ENCODE measurements around the gene GSX2.
"Not testable (repeated sequence)": the region's sequence is repeated elsewhere in the genome, so short reads cannot be mapped to it uniquely, and the experiment has no call there.

GSX2 gene

GRCh38 chr4:54099748-54100574 lies at the start of gene GSX2:
GSX2 (plus strand) TSS chr4:54100163; CDS start chr4:54100345, 182 bp downstream.
- H3K36me3 ChIP-seq (ENCODE audit: insufficient read depth, low read depth, low read length) = no peaks in the 10 kb centered on the region
- no peak within 1 kb of the TSS for H3K9ac ChIP-seq (ENCODE audit: low read depth, low read length)
- H3K4me1 ChIP-seq (ENCODE audit: insufficient read depth, low read length) = peaks cover 40% of the 10 kb centered on the region
- H3K27me3 ChIP-seq (ENCODE audit: insufficient read depth, low read length) = peaks cover 100% of the 10 kb centered on the region
- H3K4me3 ChIP-seq (ENCODE audit: low read length) = peak within 1 kb of the TSS; percentile 48
- no peak within 1 kb of the TSS for H3K27ac ChIP-seq (ENCODE audit: low read length)
- no peaks in the 10 kb centered on the region; the same call in 1 of the 2 replicates for H3K9me3 ChIP-seq (ENCODE audit: insufficient read depth, low read depth, low read length)

DNA sequence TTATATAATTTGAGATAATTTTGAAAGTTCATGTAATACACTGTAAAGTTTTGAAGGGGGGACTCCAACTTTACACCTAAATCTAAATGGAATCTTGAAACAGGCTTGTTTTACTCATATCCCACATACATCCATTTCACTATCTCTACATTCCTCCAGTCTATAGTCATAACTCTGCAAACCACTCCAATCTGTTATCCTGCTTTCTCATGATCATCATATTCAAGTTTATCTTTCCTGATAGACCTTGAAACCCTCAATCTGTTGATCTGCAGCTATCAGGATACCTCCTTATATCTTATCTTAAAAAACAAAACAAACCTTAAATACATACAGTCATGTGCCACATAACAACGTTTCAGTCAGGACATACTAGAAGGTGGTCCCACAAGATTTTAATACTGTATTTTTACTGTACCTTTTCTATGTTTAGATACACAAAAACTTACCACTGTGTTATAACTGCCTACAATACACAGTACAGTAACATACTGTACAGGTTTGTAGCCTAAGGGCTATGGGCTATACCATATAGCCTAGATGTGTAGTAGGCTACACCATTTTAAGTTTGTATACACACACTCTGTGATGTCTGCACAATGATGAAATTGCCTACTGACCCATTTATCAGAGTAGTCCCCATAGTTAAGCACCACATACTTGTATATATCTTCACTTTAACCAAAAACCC lies 49.6 kb upstream of the GSX2 start:
- H3K9ac ChIP-seq (ENCODE audit: low read depth, low read length) = no peak overlapping the region
- H3K9me3 ChIP-seq (ENCODE audit: insufficient read depth, low read depth, low read length) = no peaks in the 10 kb centered on the region
- H3K4me3 ChIP-seq (ENCODE audit: low read length) = no peak overlapping the region
- no peaks in the 10 kb centered on the region for H3K36me3 ChIP-seq (ENCODE audit: insufficient read depth, low read depth, low read length)
- no peaks in the 10 kb centered on the region for H3K27me3 ChIP-seq (ENCODE audit: insufficient read depth, low read length)
- no peak overlapping the region for H3K27ac ChIP-seq (ENCODE audit: low read length)
- H3K4me1 ChIP-seq (ENCODE audit: insufficient read depth, low read length) = no peaks in the 10 kb centered on the region

DNA sequence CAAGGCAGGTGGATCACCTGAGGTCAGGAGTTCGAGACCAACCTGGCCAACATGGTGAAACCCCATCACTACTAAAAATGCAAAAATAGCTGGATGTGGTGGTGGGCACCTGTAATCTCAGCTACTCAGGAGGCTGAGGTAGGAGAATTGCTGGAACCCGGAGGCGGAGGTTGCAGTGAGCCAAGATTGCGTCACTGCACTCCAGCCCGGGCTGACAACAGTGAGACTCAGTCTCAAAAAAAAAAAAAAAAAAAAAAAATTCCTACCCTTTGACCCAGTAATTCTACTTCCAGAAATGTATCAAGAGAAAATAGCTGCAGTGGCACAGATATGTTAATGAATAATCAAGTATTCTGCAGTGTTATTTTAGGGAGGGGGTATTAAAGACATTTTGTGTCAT lies 46.6 kb upstream of the GSX2 start:
- not testable (repeated sequence) for H3K4me1 ChIP-seq (ENCODE audit: insufficient read depth, low read length); H3K27ac ChIP-seq (ENCODE audit: low read length); H3K27me3 ChIP-seq (ENCODE audit: insufficient read depth, low read length); H3K9ac ChIP-seq (ENCODE audit: low read depth, low read length); H3K4me3 ChIP-seq (ENCODE audit: low read length); H3K36me3 ChIP-seq (ENCODE audit: insufficient read depth, low read depth, low read length); H3K9me3 ChIP-seq (ENCODE audit: insufficient read depth, low read depth, low read length)

GRCh38 chr4:54054501-54054900 lies 45.5 kb upstream of the GSX2 start:
- no peaks in the 10 kb centered on the region for H3K36me3 ChIP-seq (ENCODE audit: insufficient read depth, low read depth, low read length)
- no peak overlapping the region for H3K9ac ChIP-seq (ENCODE audit: low read depth, low read length)
- no peak overlapping the region for H3K4me3 ChIP-seq (ENCODE audit: low read length)
- H3K27me3 ChIP-seq (ENCODE audit: insufficient read depth, low read length) = no peaks in the 10 kb centered on the region
- H3K9me3 ChIP-seq (ENCODE audit: insufficient read depth, low read depth, low read length) = no peaks in the 10 kb centered on the region
- no peaks in the 10 kb centered on the region for H3K4me1 ChIP-seq (ENCODE audit: insufficient read depth, low read length)
- H3K27ac ChIP-seq (ENCODE audit: low read length) = no peak overlapping the region

DNA sequence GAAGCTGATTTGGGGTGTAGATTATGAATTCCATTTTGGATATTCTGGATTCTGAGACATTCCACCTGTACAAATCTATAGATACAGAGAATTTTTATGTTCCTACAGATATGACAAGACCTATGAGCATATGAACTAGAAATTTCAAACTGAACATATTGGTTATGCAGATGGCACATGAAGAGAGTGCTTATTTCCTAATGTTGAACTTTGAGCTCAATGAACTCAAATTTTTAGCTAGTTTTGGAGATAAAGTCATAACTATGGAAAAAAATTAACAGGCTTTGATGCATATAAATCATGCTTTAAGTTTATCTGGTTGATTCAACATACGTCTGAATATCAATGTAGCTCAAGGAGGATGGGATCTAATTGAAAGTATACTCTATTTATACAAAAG lies 44.5 kb upstream of the GSX2 start:
- Histone ChIP-seq H3K4me1 (ENCODE audit: insufficient read depth, low read length) (peaks cover 6% of the 10 kb centered on the region; the same call in 1 of the 2 replicates), H3K9ac (ENCODE audit: low read depth, low read length) (no peak overlapping the region), H3K9me3 (ENCODE audit: insufficient read depth, low read depth, low read length) (no peaks in the 10 kb centered on the region), H3K4me3 (ENCODE audit: low read length) (no peak overlapping the region), H3K27me3 (ENCODE audit: insufficient read depth, low read length) (no peaks in the 10 kb centered on the region), H3K27ac (ENCODE audit: low read length) (no peak overlapping the region), H3K36me3 (ENCODE audit: insufficient read depth, low read depth, low read length) (no peaks in the 10 kb centered on the region)

GRCh38 chr4:54056360-54056759 lies 43.6 kb upstream of the GSX2 start:
- Histone ChIP-seq H3K27me3 (ENCODE audit: insufficient read depth, low read length) (no peaks in the 10 kb centered on the region), H3K4me3 (ENCODE audit: low read length) (no peak overlapping the region), H3K36me3 (ENCODE audit: insufficient read depth, low read depth, low read length) (no peaks in the 10 kb centered on the region), H3K9ac (ENCODE audit: low read depth, low read length) (no peak overlapping the region), H3K9me3 (ENCODE audit: insufficient read depth, low read depth, low read length) (no peaks in the 10 kb centered on the region), H3K4me1 (ENCODE audit: insufficient read depth, low read length) (peaks cover 14% of the 10 kb centered on the region; the same call in 1 of the 2 replicates), H3K27ac (ENCODE audit: low read length) (no peak overlapping the region)

DNA sequence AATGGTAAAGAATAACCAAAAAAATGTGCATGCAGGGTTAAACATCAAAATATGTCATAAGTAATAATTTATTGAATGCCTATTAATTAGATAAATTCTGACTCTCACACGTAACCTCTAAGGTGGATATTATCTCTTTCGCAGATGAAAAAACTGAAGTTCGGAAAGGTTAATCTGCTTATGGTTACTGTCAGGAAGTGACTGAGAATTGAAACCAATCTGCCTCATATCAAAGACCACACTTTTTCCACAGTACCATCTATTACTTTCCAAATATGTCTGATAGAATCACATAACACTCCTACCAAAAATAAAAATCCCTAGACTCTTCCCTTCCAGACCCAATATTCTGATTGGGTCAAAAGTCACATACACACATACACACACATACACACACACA lies 41.8 kb upstream of the GSX2 start:
- H3K9ac ChIP-seq (ENCODE audit: low read depth, low read length) = no peak overlapping the region
- H3K27ac ChIP-seq (ENCODE audit: low read length) = no peak overlapping the region
- no peak overlapping the region for H3K4me3 ChIP-seq (ENCODE audit: low read length)
- no peaks in the 10 kb centered on the region for H3K9me3 ChIP-seq (ENCODE audit: insufficient read depth, low read depth, low read length)
- peaks cover 22% of the 10 kb centered on the region; the same call in 1 of the 2 replicates for H3K4me1 ChIP-seq (ENCODE audit: insufficient read depth, low read length)
- H3K36me3 ChIP-seq (ENCODE audit: insufficient read depth, low read depth, low read length) = no peaks in the 10 kb centered on the region
- H3K27me3 ChIP-seq (ENCODE audit: insufficient read depth, low read length) = no peaks in the 10 kb centered on the region

DNA sequence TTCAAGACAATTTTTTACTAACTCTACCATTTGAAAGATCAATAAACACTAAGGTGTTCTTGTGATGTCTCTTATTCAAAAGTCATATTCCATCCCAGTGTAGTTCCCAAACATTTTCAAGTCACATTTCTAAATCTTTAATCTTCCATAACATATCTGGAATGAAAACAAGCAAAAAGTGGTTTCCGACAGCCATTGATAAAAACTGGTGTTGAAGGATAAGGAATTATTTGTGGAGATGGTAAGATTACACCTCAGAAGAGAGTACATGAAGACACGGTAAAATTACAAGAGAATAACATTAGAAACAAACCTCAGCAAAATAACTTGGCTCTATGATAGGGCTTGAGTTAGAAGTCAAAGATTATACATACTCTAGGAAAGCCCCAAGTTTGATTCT lies 39.8 kb upstream of the GSX2 start:
- peaks cover 4% of the 10 kb centered on the region; the same call in 1 of the 2 replicates for H3K27me3 ChIP-seq (ENCODE audit: insufficient read depth, low read length)
- no peaks in the 10 kb centered on the region for H3K9me3 ChIP-seq (ENCODE audit: insufficient read depth, low read depth, low read length)
- no peaks in the 10 kb centered on the region for H3K36me3 ChIP-seq (ENCODE audit: insufficient read depth, low read depth, low read length)
- no peak overlapping the region for H3K27ac ChIP-seq (ENCODE audit: low read length)
- no peak overlapping the region for H3K9ac ChIP-seq (ENCODE audit: low read depth, low read length)
- peaks cover 22% of the 10 kb centered on the region; the same call in 1 of the 2 replicates for H3K4me1 ChIP-seq (ENCODE audit: insufficient read depth, low read length)
- H3K4me3 ChIP-seq (ENCODE audit: low read length) = no peak overlapping the region

DNA sequence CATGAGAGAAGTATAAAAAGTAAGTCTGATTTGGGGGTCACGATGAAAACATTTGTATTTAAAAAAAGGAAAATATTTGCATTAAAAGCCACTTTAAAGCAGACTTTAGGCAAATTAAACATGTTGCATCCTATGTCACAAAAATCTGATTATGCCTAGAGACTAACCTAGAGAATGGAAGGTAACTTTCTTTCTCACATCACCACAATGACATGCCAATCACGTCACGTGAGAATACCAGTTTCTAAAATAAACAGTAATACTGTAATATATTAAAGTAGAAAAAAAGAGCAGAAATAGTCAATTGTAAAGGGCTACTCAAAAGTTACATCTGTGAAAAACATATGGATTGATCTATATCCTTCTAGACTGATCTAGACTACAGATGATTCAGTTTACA lies 38.9 kb upstream of the GSX2 start:
- no peak overlapping the region for H3K9ac ChIP-seq (ENCODE audit: low read depth, low read length)
- no peaks in the 10 kb centered on the region for H3K36me3 ChIP-seq (ENCODE audit: insufficient read depth, low read depth, low read length)
- H3K27me3 ChIP-seq (ENCODE audit: insufficient read depth, low read length) = peaks cover 10% of the 10 kb centered on the region; the same call in 1 of the 2 replicates
- H3K4me1 ChIP-seq (ENCODE audit: insufficient read depth, low read length) = peaks cover 22% of the 10 kb centered on the region; the same call in 1 of the 2 replicates
- peak overlapping the region; percentile 23; the same call in 1 of the 2 replicates for H3K4me3 ChIP-seq (ENCODE audit: low read length)
- no peak overlapping the region for H3K27ac ChIP-seq (ENCODE audit: low read length)
- no peaks in the 10 kb centered on the region for H3K9me3 ChIP-seq (ENCODE audit: insufficient read depth, low read depth, low read length)

DNA sequence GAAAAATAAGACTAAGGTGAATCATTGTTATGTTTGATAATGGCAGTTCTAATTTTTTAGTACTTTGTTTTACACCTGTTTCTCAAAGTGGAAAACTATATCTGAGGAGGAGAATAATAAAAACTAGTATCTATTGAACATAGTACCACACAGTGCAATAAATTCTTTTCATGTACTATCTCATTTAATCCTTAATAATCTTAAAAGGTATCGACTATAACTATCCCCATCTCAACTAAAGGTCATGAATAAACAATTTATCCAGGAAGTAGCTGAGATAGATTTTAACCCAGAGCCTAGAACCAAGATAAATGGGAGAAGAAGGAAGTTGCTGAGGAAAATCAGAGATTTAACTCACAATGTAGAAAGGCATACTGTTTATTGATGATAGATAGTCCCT lies 38.1 kb upstream of the GSX2 start:
- Histone ChIP-seq H3K4me3 (ENCODE audit: low read length) (peak overlapping the region; percentile 23; the same call in 1 of the 2 replicates), H3K36me3 (ENCODE audit: insufficient read depth, low read depth, low read length) (no peaks in the 10 kb centered on the region), H3K27me3 (ENCODE audit: insufficient read depth, low read length) (peaks cover 10% of the 10 kb centered on the region; the same call in 1 of the 2 replicates), H3K9ac (ENCODE audit: low read depth, low read length) (no peak overlapping the region), H3K4me1 (ENCODE audit: insufficient read depth, low read length) (peaks cover 22% of the 10 kb centered on the region; the same call in 1 of the 2 replicates), H3K27ac (ENCODE audit: low read length) (no peak overlapping the region), H3K9me3 (ENCODE audit: insufficient read depth, low read depth, low read length) (no peaks in the 10 kb centered on the region)

GRCh38 chr4:54062392-54062791 lies 37.6 kb upstream of the GSX2 start:
- Histone ChIP-seq H3K4me3 (ENCODE audit: low read length) (peak overlapping the region; percentile 93), H3K27me3 (ENCODE audit: insufficient read depth, low read length) (peaks cover 10% of the 10 kb centered on the region; the same call in 1 of the 2 replicates)

More at GRCh38 chr4:54062392-54062791, 37.6 kb upstream of the GSX2 start:
- Histone ChIP-seq H3K9ac (ENCODE audit: low read depth, low read length) (peak overlapping the region; percentile 38; the same call in 1 of the 2 replicates), H3K36me3 (ENCODE audit: insufficient read depth, low read depth, low read length) (no peaks in the 10 kb centered on the region), H3K27ac (ENCODE audit: low read length) (no peak overlapping the region), H3K9me3 (ENCODE audit: insufficient read depth, low read depth, low read length) (no peaks in the 10 kb centered on the region), H3K4me1 (ENCODE audit: insufficient read depth, low read length) (peaks cover 22% of the 10 kb centered on the region; the same call in 1 of the 2 replicates)

All from iPS-20b (cell line).